ENCODE results near the gene TRIM46. TPM values are rescaled to one million over a fixed set of nuclear protein-coding genes. Genes with fewer than 3 reads are reported as not detected.
A peak's percentile ranks its signal among the peaks of the same experiment; 100 is the strongest.

The TRIM46 gene
- total RNA-seq, 1 donor from 2014 or later: 8.1 TPM

- Mint-ChIP-seq H3K4me3 (peak overlapping the region; percentile 100), H3K27ac (peak overlapping the region; percentile 100), H3K36me3 (peaks cover 25% of the 10 kb centered on the region), H3K27me3 (peaks cover under 1% of the 10 kb centered on the region), H3K4me1 (ENCODE audit: unreplicated experiment) (peaks cover 34% of the 10 kb centered on the region), H3K9me3 (no peaks in the 10 kb centered on the region)
- no peak for TF ChIP-seq CTCF (conservative IDR thresholded peaks at IDR 0.05)
- DNase-seq (ENCODE audit: extremely low spot score, unreplicated experiment): peak; percentile 76
Measured at GRCh38 chr1:155134880-155135414, 38.7 kb upstream of the TRIM46 start.

GRCh38 chr1:155135415-155136028 is 38.1 kb upstream of the TRIM46 start, which contains the start of gene SLC50A1:
Gene SLC50A1 (plus strand): TSS chr1:155135852. CDS start chr1:155135912, 60 bp downstream.
- DNase-seq (ENCODE audit: extremely low spot score, unreplicated experiment): peak; percentile 99
- TF ChIP-seq CTCF (conservative IDR thresholded peaks at IDR 0.05): peak; percentile 68
- Mint-ChIP-seq H3K27me3 (peaks cover 1% of the 10 kb centered on the region), H3K36me3 (peaks cover 23% of the 10 kb centered on the region), H3K9me3 (no peaks in the 10 kb centered on the region), H3K4me1 (ENCODE audit: unreplicated experiment) (peaks cover 33% of the 10 kb centered on the region), H3K4me3 (peak within 1 kb of the TSS; percentile 100), H3K27ac (peak within 1 kb of the TSS; percentile 100)

- Mint-ChIP-seq H3K4me3 (peak overlapping the region; percentile 100), H3K27ac (peak overlapping the region; percentile 100), H3K9me3 (no peaks in the 10 kb centered on the region), H3K27me3 (peaks cover 3% of the 10 kb centered on the region), H3K36me3 (peaks cover 17% of the 10 kb centered on the region), H3K4me1 (ENCODE audit: unreplicated experiment) (peaks cover 28% of the 10 kb centered on the region)
- DNase-seq (ENCODE audit: extremely low spot score, unreplicated experiment): no peak
- TF ChIP-seq CTCF (conservative IDR thresholded peaks at IDR 0.05): no peak
Measured at GRCh38 chr1:155136748-155137147, 36.9 kb upstream of the TRIM46 start.

GRCh38 chr1:155137154-155137949 is 36.3 kb upstream of the TRIM46 start:
- H3K36me3 Mint-ChIP-seq: peaks cover 15% of the 10 kb centered on the region
- no peaks in the 10 kb centered on the region for H3K9me3 Mint-ChIP-seq
- no peak for DNase-seq (ENCODE audit: extremely low spot score, unreplicated experiment)
- no peak for TF ChIP-seq CTCF (conservative IDR thresholded peaks at IDR 0.05)
- peaks cover 3% of the 10 kb centered on the region for H3K27me3 Mint-ChIP-seq
- H3K27ac Mint-ChIP-seq: peak overlapping the region; percentile 100
- H3K4me1 Mint-ChIP-seq (ENCODE audit: unreplicated experiment): peaks cover 28% of the 10 kb centered on the region
- H3K4me3 Mint-ChIP-seq: peak overlapping the region; percentile 100

- no peak for TF ChIP-seq CTCF (conservative IDR thresholded peaks at IDR 0.05)
- H3K36me3 Mint-ChIP-seq: peaks cover 4% of the 10 kb centered on the region
- DNase-seq (ENCODE audit: extremely low spot score, unreplicated experiment): peak; percentile 87
- peak within 1 kb of the TSS; percentile 100 for H3K4me3 Mint-ChIP-seq
- peaks cover 7% of the 10 kb centered on the region for H3K27me3 Mint-ChIP-seq
- peak within 1 kb of the TSS; percentile 98 for H3K27ac Mint-ChIP-seq
- peaks cover 15% of the 10 kb centered on the region for H3K4me1 Mint-ChIP-seq (ENCODE audit: unreplicated experiment)
- no peaks in the 10 kb centered on the region for H3K9me3 Mint-ChIP-seq
Measured at GRCh38 chr1:155139895-155140629, 33.6 kb upstream of the TRIM46 start, which contains the start of gene DPM3. Gene DPM3 (minus strand): TSS chr1:155140531. CDS start chr1:155140240, 291 bp downstream.

Measured in type B pancreatic cell (in vitro differentiated cells).